ENCODE results near the gene RASAL1. TPM values are rescaled to one million over a fixed set of nuclear protein-coding genes. Genes with fewer than 3 reads are reported as not detected.

RASAL1 gene
- polyA plus RNA-seq, 1 donor (not counting 4 experiments of a cell fraction or from before 2014, with no cell fraction given) = 0.05 TPM

DNA sequence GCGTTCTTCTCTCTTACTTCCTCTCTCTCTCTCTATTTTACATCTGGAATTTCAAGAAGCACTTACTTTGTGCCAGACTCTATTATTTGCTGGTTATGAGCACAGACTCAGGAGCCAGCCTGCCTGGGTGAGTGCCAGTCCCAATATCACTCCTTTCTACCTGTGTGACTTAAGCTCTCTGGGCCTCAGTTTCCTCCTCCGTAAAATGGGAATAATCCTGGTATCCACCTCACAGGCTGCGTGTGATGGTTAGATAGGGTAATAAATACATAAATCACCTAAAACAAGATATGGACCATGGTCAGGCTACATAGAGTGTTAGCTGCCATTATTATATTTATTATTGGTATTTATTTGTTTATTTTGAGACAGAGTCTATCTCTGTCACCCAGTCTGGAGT is 24.3 kb downstream of the RASAL1 start:
- no peaks in the 10 kb centered on the region for H3K4me1 ChIP-seq (ENCODE audit: control insufficient read depth, extremely low read depth, insufficient read depth, low read length)
- H3K27me3 ChIP-seq (ENCODE audit: control insufficient read depth, extremely low read depth, insufficient read depth, low read length) = peaks cover 17% of the 10 kb centered on the region
- no peaks in the 10 kb centered on the region for H4K20me1 ChIP-seq (ENCODE audit: control insufficient read depth, extremely low read depth, insufficient read depth, low read length)
- no peaks in the 10 kb centered on the region for H3K36me3 ChIP-seq (ENCODE audit: control insufficient read depth in 2 of 2, extremely low read depth in 1 of 2, insufficient read depth in 2 of 2, low read length in 2 of 2)
- H3K79me2 ChIP-seq (ENCODE audit: control insufficient read depth, insufficient read depth, low read length) = no peaks in the 10 kb centered on the region
- dilution Hi-C loops (cut with MboI; ENCODE audit: extremely low pct_ligation_motif_present, low sequenced_read_pairs) = no loop called here
- no peak overlapping the region for H3K9ac ChIP-seq (ENCODE audit: control insufficient read depth, extremely low read depth, insufficient read depth, low read length)
- no peak overlapping the region for H3K27ac ChIP-seq (ENCODE audit: control insufficient read depth, insufficient read depth, low read length)
- no peak for TF ChIP-seq EZH2 (IDR thresholded peaks at IDR 0.05; ENCODE audit: low read length)
- TF ChIP-seq, protein P1, sequence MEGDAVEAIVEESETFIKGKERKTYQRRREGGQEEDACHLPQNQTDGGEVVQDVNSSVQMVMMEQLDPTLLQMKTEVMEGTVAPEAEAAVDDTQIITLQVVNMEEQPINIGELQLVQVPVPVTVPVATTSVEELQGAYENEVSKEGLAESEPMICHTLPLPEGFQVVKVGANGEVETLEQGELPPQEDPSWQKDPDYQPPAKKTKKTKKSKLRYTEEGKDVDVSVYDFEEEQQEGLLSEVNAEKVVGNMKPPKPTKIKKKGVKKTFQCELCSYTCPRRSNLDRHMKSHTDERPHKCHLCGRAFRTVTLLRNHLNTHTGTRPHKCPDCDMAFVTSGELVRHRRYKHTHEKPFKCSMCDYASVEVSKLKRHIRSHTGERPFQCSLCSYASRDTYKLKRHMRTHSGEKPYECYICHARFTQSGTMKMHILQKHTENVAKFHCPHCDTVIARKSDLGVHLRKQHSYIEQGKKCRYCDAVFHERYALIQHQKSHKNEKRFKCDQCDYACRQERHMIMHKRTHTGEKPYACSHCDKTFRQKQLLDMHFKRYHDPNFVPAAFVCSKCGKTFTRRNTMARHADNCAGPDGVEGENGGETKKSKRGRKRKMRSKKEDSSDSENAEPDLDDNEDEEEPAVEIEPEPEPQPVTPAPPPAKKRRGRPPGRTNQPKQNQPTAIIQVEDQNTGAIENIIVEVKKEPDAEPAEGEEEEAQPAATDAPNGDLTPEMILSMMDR (optimal IDR thresholded peaks at IDR 0.05 in 1 of 3, IDR thresholded peaks at IDR 0.05 in 1 of 3, conservative IDR thresholded peaks at IDR 0.05 in 1 of 3; ENCODE audit: extremely low read depth in 1 of 3, insufficient read depth in 2 of 3, low read length in 3 of 3) = no peak
- no peak for DNase-seq (ENCODE audit: low read depth, low spot score)
- FAIRE-seq = no peak
- no peaks in the 10 kb centered on the region for H3K9me3 ChIP-seq (ENCODE audit: control insufficient read depth, low read depth, low read length)
- H3K4me3 ChIP-seq (ENCODE audit: control insufficient read depth in 2 of 3, extremely low read depth in 1 of 3, insufficient read depth in 2 of 3, low read depth in 1 of 3, low read length in 3 of 3) = no peak overlapping the region
- H3K9me1 ChIP-seq (ENCODE audit: control insufficient read depth, extremely low read depth, insufficient read depth, low read length) = no peaks in the 10 kb centered on the region
- H3K4me2 ChIP-seq (ENCODE audit: control insufficient read depth, extremely low read depth, insufficient read depth, low read depth, low read length) = no peak overlapping the region
- H2AFZ ChIP-seq (ENCODE audit: control insufficient read depth, low read length) = no peak overlapping the region

DNA sequence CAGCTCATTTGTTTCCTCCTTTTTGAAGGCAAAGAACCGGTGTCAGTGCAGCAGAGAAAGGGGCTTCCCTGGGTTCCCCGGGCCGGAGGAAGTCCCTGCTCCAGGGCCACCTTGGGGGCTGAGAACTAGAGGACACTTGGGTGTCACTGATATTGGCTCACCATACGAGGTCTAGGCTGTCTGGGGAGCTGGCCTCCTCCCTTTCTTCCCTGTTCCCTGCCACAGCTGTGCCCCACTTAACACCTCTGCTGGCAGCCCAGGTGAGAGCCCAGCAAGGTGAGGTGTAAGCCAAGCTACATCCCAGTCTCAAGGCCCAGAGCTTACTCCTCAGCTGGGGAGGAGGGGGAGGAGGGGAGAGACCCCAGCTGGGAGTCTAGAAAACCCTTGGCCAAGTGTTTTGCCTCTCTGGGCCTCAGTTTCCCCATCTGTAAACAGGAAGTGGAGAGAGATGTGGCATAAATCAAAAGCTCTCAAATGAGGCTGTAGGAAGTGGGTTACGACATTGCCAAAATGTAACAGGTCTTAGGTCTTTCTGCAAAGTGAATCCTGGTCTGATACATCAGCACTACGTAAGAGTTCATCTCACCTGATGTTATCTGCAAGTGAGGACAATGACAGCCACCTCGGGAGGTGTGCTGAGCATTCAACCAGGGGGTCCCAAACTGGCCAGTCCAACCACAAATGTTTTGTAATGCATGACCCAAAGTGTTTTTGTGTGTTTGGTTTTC is 25.5 kb downstream of the RASAL1 start:
- no peak overlapping the region for H3K9ac ChIP-seq (ENCODE audit: control insufficient read depth, extremely low read depth, insufficient read depth, low read length)
- H3K27me3 ChIP-seq (ENCODE audit: control insufficient read depth, extremely low read depth, insufficient read depth, low read length) = peaks cover 17% of the 10 kb centered on the region
- H3K4me2 ChIP-seq (ENCODE audit: control insufficient read depth, extremely low read depth, insufficient read depth, low read depth, low read length) = no peak overlapping the region
- no peaks in the 10 kb centered on the region for H3K36me3 ChIP-seq (ENCODE audit: control insufficient read depth in 2 of 2, extremely low read depth in 1 of 2, insufficient read depth in 2 of 2, low read length in 2 of 2)
- H3K4me3 ChIP-seq (ENCODE audit: control insufficient read depth in 2 of 3, extremely low read depth in 1 of 3, insufficient read depth in 2 of 3, low read depth in 1 of 3, low read length in 3 of 3) = no peak overlapping the region
- H3K9me3 ChIP-seq (ENCODE audit: control insufficient read depth, low read depth, low read length) = no peaks in the 10 kb centered on the region
- no peaks in the 10 kb centered on the region for H3K4me1 ChIP-seq (ENCODE audit: control insufficient read depth, extremely low read depth, insufficient read depth, low read length)
- no peaks in the 10 kb centered on the region for H4K20me1 ChIP-seq (ENCODE audit: control insufficient read depth, extremely low read depth, insufficient read depth, low read length)
- TF ChIP-seq, protein P1 (optimal IDR thresholded peaks at IDR 0.05 in 1 of 3, IDR thresholded peaks at IDR 0.05 in 1 of 3, conservative IDR thresholded peaks at IDR 0.05 in 1 of 3; ENCODE audit: extremely low read depth in 1 of 3, insufficient read depth in 2 of 3, low read length in 3 of 3) = no peak
- TF ChIP-seq EZH2 (IDR thresholded peaks at IDR 0.05; ENCODE audit: low read length) = no peak
- dilution Hi-C loops (cut with MboI; ENCODE audit: extremely low pct_ligation_motif_present, low sequenced_read_pairs) = no loop called here
- no peaks in the 10 kb centered on the region for H3K79me2 ChIP-seq (ENCODE audit: control insufficient read depth, insufficient read depth, low read length)
- H3K27ac ChIP-seq (ENCODE audit: control insufficient read depth, insufficient read depth, low read length) = no peak overlapping the region
- DNase-seq (ENCODE audit: low read depth, low spot score) (no peak), FAIRE-seq (no peak)
- no peak overlapping the region for H2AFZ ChIP-seq (ENCODE audit: control insufficient read depth, low read length)
- H3K9me1 ChIP-seq (ENCODE audit: control insufficient read depth, extremely low read depth, insufficient read depth, low read length) = no peaks in the 10 kb centered on the region

All from keratinocyte (primary cell).